Measurements from ENCODE around the gene UIMC1. TPM values are rescaled to one million over a fixed set of nuclear protein-coding genes. Genes with fewer than 3 reads are reported as not detected.

UIMC1 gene
- total and polyA plus RNA-seq, 2 experiments from 2014 or later: 12.6 to 28.2 TPM

DNA sequence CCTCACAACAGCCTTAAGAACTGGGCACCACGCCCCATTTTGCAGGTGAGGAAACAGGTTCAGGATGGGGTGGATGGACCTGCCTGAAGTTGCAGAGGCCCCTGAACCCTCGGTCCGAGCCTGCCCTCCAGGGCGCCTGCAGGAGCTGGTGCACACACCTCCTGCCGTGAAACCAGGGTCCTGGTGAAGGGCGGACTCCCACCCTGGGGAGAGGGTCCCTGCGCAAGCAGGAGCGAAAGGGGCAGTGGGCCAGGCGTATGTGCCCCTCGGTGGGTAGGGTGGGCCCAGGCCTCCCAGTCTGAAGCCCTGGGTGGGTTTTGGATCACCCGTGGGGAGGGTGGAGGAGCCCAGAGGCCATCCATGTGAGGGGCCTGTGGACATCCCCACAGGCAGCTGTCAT is 145.3 kb downstream of the UIMC1 start:
- H3K9me3 ChIP-seq (ENCODE audit: low read depth): no peaks in the 10 kb centered on the region

DNA sequence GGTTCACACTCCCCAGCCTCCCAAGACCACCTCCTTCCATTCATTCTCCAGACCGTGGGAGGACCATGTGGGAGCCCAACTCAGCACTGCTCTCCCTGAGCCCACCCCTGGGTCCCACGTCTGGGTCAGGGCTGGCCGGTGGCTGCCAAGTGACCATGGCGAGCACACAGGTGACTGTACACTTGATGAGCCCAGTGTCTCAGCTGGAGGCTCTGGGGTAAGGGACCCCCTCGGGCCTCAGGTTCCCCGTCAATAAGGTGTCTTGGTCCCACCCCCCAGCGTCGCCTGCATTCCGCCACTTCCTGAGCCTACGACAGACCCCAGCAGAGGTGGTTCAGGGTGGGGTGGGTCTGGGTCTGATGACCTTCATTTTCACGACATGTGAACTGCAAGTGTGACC is 146.2 kb downstream of the UIMC1 start:
- Histone ChIP-seq H3K36me3 (replicated peaks; ENCODE audit: insufficient read depth, low read depth) (no peaks in the 10 kb centered on the region), H3K4me3 (no peak overlapping the region), H3K27ac (no peak overlapping the region), H3K4me2 (no peak overlapping the region), H3K4me1 (ENCODE audit: insufficient read depth) (no peaks in the 10 kb centered on the region), H2AFZ (no peak overlapping the region), H3K79me2 (no peaks in the 10 kb centered on the region), H4K20me1 (ENCODE audit: insufficient read depth, poor library complexity, severe bottlenecking) (no peaks in the 10 kb centered on the region), H3K9me2 (replicated peaks; ENCODE audit: insufficient read depth) (no peaks in the 10 kb centered on the region), H3K27me3 (peaks cover 15% of the 10 kb centered on the region), H3K9me3 (ENCODE audit: low read depth) (no peaks in the 10 kb centered on the region)
- TF ChIP-seq EZH2phosphoT487 (IDR thresholded peaks at IDR 0.05; ENCODE audit: low read depth, severe bottlenecking, unreplicated experiment): no peak
- WGBS (ENCODE audit: low lambda C conversion rate, missing lambda C conversion rate): 91% methylated on average over 11 of the region's 11 CpGs
- no peak for DNase-seq (ENCODE audit: low spot score)

More for the DNA sequence above, 145.3 kb downstream of the UIMC1 start:
- DNase-seq (ENCODE audit: low spot score): no peak
- Histone ChIP-seq H3K27me3 (peaks cover 23% of the 10 kb centered on the region), H3K4me3 (no peak overlapping the region), H3K4me1 (ENCODE audit: insufficient read depth) (no peaks in the 10 kb centered on the region), H2AFZ (no peak overlapping the region), H3K27ac (no peak overlapping the region), H4K20me1 (ENCODE audit: insufficient read depth, poor library complexity, severe bottlenecking) (no peaks in the 10 kb centered on the region), H3K79me2 (no peaks in the 10 kb centered on the region), H3K36me3 (replicated peaks; ENCODE audit: insufficient read depth, low read depth) (no peaks in the 10 kb centered on the region), H3K9me2 (replicated peaks; ENCODE audit: insufficient read depth) (no peaks in the 10 kb centered on the region), H3K4me2 (no peak overlapping the region)
- WGBS (ENCODE audit: low lambda C conversion rate, missing lambda C conversion rate): 88% methylated on average over 11 of the region's 11 CpGs
- TF ChIP-seq, protein P1, sequence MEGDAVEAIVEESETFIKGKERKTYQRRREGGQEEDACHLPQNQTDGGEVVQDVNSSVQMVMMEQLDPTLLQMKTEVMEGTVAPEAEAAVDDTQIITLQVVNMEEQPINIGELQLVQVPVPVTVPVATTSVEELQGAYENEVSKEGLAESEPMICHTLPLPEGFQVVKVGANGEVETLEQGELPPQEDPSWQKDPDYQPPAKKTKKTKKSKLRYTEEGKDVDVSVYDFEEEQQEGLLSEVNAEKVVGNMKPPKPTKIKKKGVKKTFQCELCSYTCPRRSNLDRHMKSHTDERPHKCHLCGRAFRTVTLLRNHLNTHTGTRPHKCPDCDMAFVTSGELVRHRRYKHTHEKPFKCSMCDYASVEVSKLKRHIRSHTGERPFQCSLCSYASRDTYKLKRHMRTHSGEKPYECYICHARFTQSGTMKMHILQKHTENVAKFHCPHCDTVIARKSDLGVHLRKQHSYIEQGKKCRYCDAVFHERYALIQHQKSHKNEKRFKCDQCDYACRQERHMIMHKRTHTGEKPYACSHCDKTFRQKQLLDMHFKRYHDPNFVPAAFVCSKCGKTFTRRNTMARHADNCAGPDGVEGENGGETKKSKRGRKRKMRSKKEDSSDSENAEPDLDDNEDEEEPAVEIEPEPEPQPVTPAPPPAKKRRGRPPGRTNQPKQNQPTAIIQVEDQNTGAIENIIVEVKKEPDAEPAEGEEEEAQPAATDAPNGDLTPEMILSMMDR (IDR thresholded peaks at IDR 0.05; ENCODE audit: poor library complexity): no peak
- no peak for TF ChIP-seq EZH2 (IDR thresholded peaks at IDR 0.05; ENCODE audit: borderline replicate concordance)
- no peak for TF ChIP-seq EZH2phosphoT487 (IDR thresholded peaks at IDR 0.05; ENCODE audit: low read depth, severe bottlenecking, unreplicated experiment)

DNA sequence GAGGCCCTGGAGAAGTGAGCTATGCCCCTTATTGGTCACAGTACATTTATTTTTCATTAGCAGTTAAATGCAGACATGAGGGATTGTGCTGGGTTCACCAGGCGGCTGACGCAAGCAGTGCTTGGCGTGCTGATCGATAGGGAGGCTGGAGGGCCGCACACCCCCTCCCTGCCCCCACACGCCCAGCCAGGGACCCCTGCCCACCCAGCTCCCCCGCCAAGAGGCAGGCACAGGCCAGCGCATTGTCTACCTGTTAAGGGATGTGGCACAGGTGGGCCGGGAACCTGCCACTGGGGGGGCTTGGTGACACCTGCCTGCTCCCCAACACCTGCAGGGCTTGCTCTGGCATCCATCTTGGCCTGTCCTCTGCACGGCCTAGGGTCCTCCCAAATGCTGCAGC is 146.7 kb downstream of the UIMC1 start:
- Histone ChIP-seq H3K36me3 (replicated peaks; ENCODE audit: insufficient read depth, low read depth) (no peaks in the 10 kb centered on the region), H3K27me3 (peaks cover 14% of the 10 kb centered on the region), H3K4me3 (no peak overlapping the region), H2AFZ (no peak overlapping the region), H3K27ac (no peak overlapping the region), H4K20me1 (ENCODE audit: insufficient read depth, poor library complexity, severe bottlenecking) (no peaks in the 10 kb centered on the region), H3K4me1 (ENCODE audit: insufficient read depth) (no peaks in the 10 kb centered on the region), H3K9me2 (replicated peaks; ENCODE audit: insufficient read depth) (no peaks in the 10 kb centered on the region), H3K4me2 (no peak overlapping the region), H3K79me2 (no peaks in the 10 kb centered on the region), H3K9me3 (ENCODE audit: low read depth) (no peaks in the 10 kb centered on the region)
- 74% methylated on average over 10 of the region's 10 CpGs for WGBS (ENCODE audit: low lambda C conversion rate, missing lambda C conversion rate)
- TF ChIP-seq, protein P1 (IDR thresholded peaks at IDR 0.05; ENCODE audit: poor library complexity): no peak
- TF ChIP-seq EZH2phosphoT487 (IDR thresholded peaks at IDR 0.05; ENCODE audit: low read depth, severe bottlenecking, unreplicated experiment) (no peak), EZH2 (IDR thresholded peaks at IDR 0.05; ENCODE audit: borderline replicate concordance) (no peak)
- DNase-seq (ENCODE audit: low spot score): no peak

DNA sequence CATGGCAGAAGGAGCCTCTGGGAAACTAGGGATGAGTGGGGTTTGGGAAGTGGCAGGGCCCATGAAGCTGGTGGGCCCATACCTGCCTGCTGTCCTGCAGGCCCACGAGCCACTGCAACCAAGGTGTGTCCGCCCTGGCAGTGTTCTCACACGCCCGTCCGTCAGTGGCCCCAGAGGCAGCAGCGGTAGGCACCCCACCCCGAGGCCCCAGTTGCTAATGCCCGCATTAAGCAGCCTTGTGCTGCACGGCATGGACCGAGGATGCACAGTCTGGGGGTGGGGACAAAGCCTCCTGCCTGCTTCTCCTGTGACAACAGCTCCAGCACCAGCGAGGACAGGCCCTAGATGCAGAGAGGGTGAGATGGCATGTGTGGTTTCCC is 148.7 kb downstream of the UIMC1 start:
- H3K27me3 ChIP-seq: peaks cover 5% of the 10 kb centered on the region
- H4K20me1 ChIP-seq (ENCODE audit: insufficient read depth, poor library complexity, severe bottlenecking): no peaks in the 10 kb centered on the region
- H3K27ac ChIP-seq: no peak overlapping the region
- no peaks in the 10 kb centered on the region for H3K4me1 ChIP-seq (ENCODE audit: insufficient read depth)
- WGBS (ENCODE audit: low lambda C conversion rate, missing lambda C conversion rate): 82% methylated on average over 10 of the region's 11 CpGs
- H3K36me3 ChIP-seq (replicated peaks; ENCODE audit: insufficient read depth, low read depth): no peaks in the 10 kb centered on the region
- DNase-seq (ENCODE audit: low spot score): no peak
- no peak overlapping the region for H3K4me3 ChIP-seq
- H3K9me2 ChIP-seq (replicated peaks; ENCODE audit: insufficient read depth): no peaks in the 10 kb centered on the region
- no peak overlapping the region for H2AFZ ChIP-seq
- no peaks in the 10 kb centered on the region for H3K9me3 ChIP-seq (ENCODE audit: low read depth)
- no peaks in the 10 kb centered on the region for H3K79me2 ChIP-seq
- TF ChIP-seq EZH2phosphoT487 (IDR thresholded peaks at IDR 0.05; ENCODE audit: low read depth, severe bottlenecking, unreplicated experiment): no peak
- TF ChIP-seq EZH2 (IDR thresholded peaks at IDR 0.05; ENCODE audit: borderline replicate concordance): no peak
- TF ChIP-seq, protein P1 (IDR thresholded peaks at IDR 0.05; ENCODE audit: poor library complexity): no peak
- H3K4me2 ChIP-seq: no peak overlapping the region
